Measurements from ENCODE around the gene TUT7. TPM values are rescaled to one million over a fixed set of nuclear protein-coding genes. Genes with fewer than 3 reads are reported as not detected.

The TUT7 gene
- total RNA-seq, 1 donor from 2014 or later, result 18.8 TPM

- peaks cover 23% of the 10 kb centered on the region for H3K36me3 Mint-ChIP-seq (ENCODE audit: low read depth, unreplicated experiment)
- no peak for DNase-seq (ENCODE audit: low spot score)
- H3K4me1 Mint-ChIP-seq (ENCODE audit: unreplicated experiment), result no peaks in the 10 kb centered on the region
- no peak for TF ChIP-seq CTCF (IDR thresholded peaks at IDR 0.05; ENCODE audit: unreplicated experiment)
- no peaks in the 10 kb centered on the region for H3K9me3 Mint-ChIP-seq (ENCODE audit: unreplicated experiment)
- no peak overlapping the region for H3K27ac Mint-ChIP-seq (ENCODE audit: unreplicated experiment)
- H3K4me3 Mint-ChIP-seq (ENCODE audit: unreplicated experiment), result peak overlapping the region; percentile 21
- no peaks in the 10 kb centered on the region for H3K27me3 Mint-ChIP-seq (ENCODE audit: unreplicated experiment)
Observed at GRCh38 chr9:86341007-86341491, 13.2 kb downstream of the TUT7 start.

- DNase-seq (ENCODE audit: low spot score), result no peak
- TF ChIP-seq CTCF (IDR thresholded peaks at IDR 0.05; ENCODE audit: unreplicated experiment), result no peak
- Mint-ChIP-seq H3K27ac (ENCODE audit: unreplicated experiment) (no peak overlapping the region), H3K36me3 (ENCODE audit: low read depth, unreplicated experiment) (peaks cover 28% of the 10 kb centered on the region), H3K4me1 (ENCODE audit: unreplicated experiment) (no peaks in the 10 kb centered on the region), H3K4me3 (ENCODE audit: unreplicated experiment) (no peak overlapping the region), H3K27me3 (ENCODE audit: unreplicated experiment) (no peaks in the 10 kb centered on the region), H3K9me3 (ENCODE audit: unreplicated experiment) (no peaks in the 10 kb centered on the region)
Observed at GRCh38 chr9:86340356-86341006, 13.7 kb downstream of the TUT7 start.

- H3K9me3 Mint-ChIP-seq (ENCODE audit: unreplicated experiment), result no peaks in the 10 kb centered on the region
- no peak overlapping the region for H3K4me3 Mint-ChIP-seq (ENCODE audit: unreplicated experiment)
- no peaks in the 10 kb centered on the region for H3K27me3 Mint-ChIP-seq (ENCODE audit: unreplicated experiment)
Observed at GRCh38 chr9:86337469-86338108, 16.6 kb downstream of the TUT7 start.

GRCh38 chr9:86336058-86336457 is 18.2 kb downstream of the TUT7 start:
- H3K9me3 Mint-ChIP-seq (ENCODE audit: unreplicated experiment), result no peaks in the 10 kb centered on the region
- H3K4me3 Mint-ChIP-seq (ENCODE audit: unreplicated experiment), result no peak overlapping the region
- no peaks in the 10 kb centered on the region for H3K27me3 Mint-ChIP-seq (ENCODE audit: unreplicated experiment)
- no peak for TF ChIP-seq CTCF (IDR thresholded peaks at IDR 0.05; ENCODE audit: unreplicated experiment)
- no peak for DNase-seq (ENCODE audit: low spot score)
- H3K27ac Mint-ChIP-seq (ENCODE audit: unreplicated experiment), result no peak overlapping the region
- no peaks in the 10 kb centered on the region for H3K4me1 Mint-ChIP-seq (ENCODE audit: unreplicated experiment)
- peaks cover 37% of the 10 kb centered on the region for H3K36me3 Mint-ChIP-seq (ENCODE audit: low read depth, unreplicated experiment)

More at GRCh38 chr9:86337469-86338108, 16.6 kb downstream of the TUT7 start:
- H3K36me3 Mint-ChIP-seq (ENCODE audit: low read depth, unreplicated experiment), result peaks cover 44% of the 10 kb centered on the region
- H3K27ac Mint-ChIP-seq (ENCODE audit: unreplicated experiment), result no peak overlapping the region
- no peaks in the 10 kb centered on the region for H3K4me1 Mint-ChIP-seq (ENCODE audit: unreplicated experiment)
- no peak for DNase-seq (ENCODE audit: low spot score)
- no peak for TF ChIP-seq CTCF (IDR thresholded peaks at IDR 0.05; ENCODE audit: unreplicated experiment)

GRCh38 chr9:86333651-86334050 is 20.6 kb downstream of the TUT7 start:
- H3K36me3 Mint-ChIP-seq (ENCODE audit: low read depth, unreplicated experiment), result peaks cover 33% of the 10 kb centered on the region
- no peak overlapping the region for H3K4me3 Mint-ChIP-seq (ENCODE audit: unreplicated experiment)
- no peaks in the 10 kb centered on the region for H3K4me1 Mint-ChIP-seq (ENCODE audit: unreplicated experiment)
- no peaks in the 10 kb centered on the region for H3K27me3 Mint-ChIP-seq (ENCODE audit: unreplicated experiment)
- H3K27ac Mint-ChIP-seq (ENCODE audit: unreplicated experiment), result no peak overlapping the region
- TF ChIP-seq CTCF (IDR thresholded peaks at IDR 0.05; ENCODE audit: unreplicated experiment), result no peak
- DNase-seq (ENCODE audit: low spot score), result no peak
- H3K9me3 Mint-ChIP-seq (ENCODE audit: unreplicated experiment), result no peaks in the 10 kb centered on the region

All from endothelial cell (in vitro differentiated cells).